Uterus (tissue), 2 donors: Measurements from ENCODE around the gene PITPNB.

Experiments used
- POLR2A ChIP-seq, 2 donors: fragments of 450-650 bp; IDR thresholded peaks; one replicate each; pipeline ENCODE4 v1.6.1; 2016; ENCODE audit warnings: antibody characterized with exemption in 2 of 2, mild to moderate bottlenecking in 1 of 2, moderate library complexity in 1 of 2
- TF ChIP-seq, protein P1 (sequence below), 4 experiments: fragments of 200-600 bp in 2 of 4; fragments of 450-650 bp in 2 of 4; sonication (generic) in 2 of 4; IDR thresholded peaks; one replicate each; pipeline ENCODE4 v1.5.1; 2016 to 2019; ENCODE audit warnings: antibody characterized with exemption in 4 of 4, mild to moderate bottlenecking in 2 of 4, moderate library complexity in 1 of 4

DNA sequence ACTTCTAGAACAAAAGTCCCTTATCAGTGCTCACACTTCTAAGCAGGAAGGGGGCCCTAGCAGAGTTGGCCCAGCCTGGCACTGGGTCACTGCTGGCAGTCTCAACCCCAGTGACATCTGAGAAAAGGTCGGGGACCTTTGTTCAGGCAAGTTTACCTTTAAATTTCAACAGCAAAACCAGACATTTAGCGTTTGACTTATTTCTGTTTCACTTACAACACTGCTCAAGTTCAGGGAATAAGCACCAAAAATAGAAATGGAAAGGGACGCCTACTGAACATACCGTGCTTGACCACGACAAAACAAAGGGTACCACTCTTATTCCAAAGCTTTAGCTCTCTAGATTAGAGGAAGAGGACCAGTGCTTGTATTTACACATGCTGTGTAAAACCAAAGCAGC, 26.2 kb downstream of the PITPNB start:
- TF ChIP-seq, protein P1, sequence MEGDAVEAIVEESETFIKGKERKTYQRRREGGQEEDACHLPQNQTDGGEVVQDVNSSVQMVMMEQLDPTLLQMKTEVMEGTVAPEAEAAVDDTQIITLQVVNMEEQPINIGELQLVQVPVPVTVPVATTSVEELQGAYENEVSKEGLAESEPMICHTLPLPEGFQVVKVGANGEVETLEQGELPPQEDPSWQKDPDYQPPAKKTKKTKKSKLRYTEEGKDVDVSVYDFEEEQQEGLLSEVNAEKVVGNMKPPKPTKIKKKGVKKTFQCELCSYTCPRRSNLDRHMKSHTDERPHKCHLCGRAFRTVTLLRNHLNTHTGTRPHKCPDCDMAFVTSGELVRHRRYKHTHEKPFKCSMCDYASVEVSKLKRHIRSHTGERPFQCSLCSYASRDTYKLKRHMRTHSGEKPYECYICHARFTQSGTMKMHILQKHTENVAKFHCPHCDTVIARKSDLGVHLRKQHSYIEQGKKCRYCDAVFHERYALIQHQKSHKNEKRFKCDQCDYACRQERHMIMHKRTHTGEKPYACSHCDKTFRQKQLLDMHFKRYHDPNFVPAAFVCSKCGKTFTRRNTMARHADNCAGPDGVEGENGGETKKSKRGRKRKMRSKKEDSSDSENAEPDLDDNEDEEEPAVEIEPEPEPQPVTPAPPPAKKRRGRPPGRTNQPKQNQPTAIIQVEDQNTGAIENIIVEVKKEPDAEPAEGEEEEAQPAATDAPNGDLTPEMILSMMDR (IDR thresholded peaks at IDR 0.05), result no peak
- no peak for TF ChIP-seq POLR2A (IDR thresholded peaks at IDR 0.05)
